Esophagus muscularis mucosa (tissue), 4 donors: ENCODE results near the gene DDX39B. TPM values are rescaled to one million over a fixed set of nuclear protein-coding genes. Genes with fewer than 3 reads are reported as not detected.

Source experiments
- DNase-seq: peaks from one replicate; pipeline ENCODE4 v3.0.0-alpha.2; 2017; ENCODE audit errors: extremely low spot score
- H3K27ac ChIP-seq, 4 donors: fragments of 200-600 bp; sonication (generic); replicated peaks in 1 of 4; 1 replicate in 3 of 4; 2 replicates in 1 of 4; pipeline ENCODE4 v1.5.1; 2016 to 2019; ENCODE audit warnings: mild to moderate bottlenecking in 1 of 4
- H3K27me3 ChIP-seq, 4 donors: fragments of 200-600 bp; sonication (generic); one replicate each; pipeline versions ENCODE4 v1.5.1 to v1.6.0; 2016 to 2019
- H3K36me3 ChIP-seq, 4 donors: fragments of 200-600 bp; sonication (generic); one replicate each; pipeline ENCODE4 v1.5.1; 2016 to 2019
- H3K4me1 ChIP-seq, 4 donors: fragments of 200-600 bp; sonication (generic); one replicate each; pipeline ENCODE4 v1.5.1; 2016 to 2019
- H3K4me3 ChIP-seq, 4 donors: fragments of 200-600 bp; sonication (generic); 1 replicate in 2 of 4; 2 replicates in 2 of 4; pipeline ENCODE4 v1.5.1; 2016 to 2019; ENCODE audit warnings: mild to moderate bottlenecking in 4 of 4, moderate library complexity in 1 of 4
- H3K9me3 ChIP-seq, 4 donors: fragments of 200-600 bp; sonication (generic); 1 replicate in 3 of 4; 2 replicates in 1 of 4; pipeline ENCODE4 v1.5.1; 2016 to 2019
- EP300 ChIP-seq: sonication (generic); formaldehyde crosslinking; IDR thresholded peaks from one replicate; pipeline ENCODE4 v1.6.1; 2017; ENCODE audit warnings: antibody characterized with exemption
- POLR2A ChIP-seq: fragments of 450-650 bp; IDR thresholded peaks from one replicate; pipeline ENCODE4 v1.6.1; 2017; ENCODE audit warnings: antibody characterized with exemption, moderate library complexity, mild to moderate bottlenecking, low read depth
- POLR2AphosphoS5 ChIP-seq, 2 donors: sonication (generic); formaldehyde crosslinking; IDR thresholded peaks; one replicate each; pipeline ENCODE4 v1.6.1; 2017; ENCODE audit warnings: antibody characterized with exemption in 2 of 2
- WGBS: methylation state at CpG from one replicate; pipeline ENCODE4 v1.1.5; 2018; 5-methylcytosine and 5-hydroxymethylcytosine counted together
- intact Hi-C: fragments of 100-400 bp; cut with DNase I; formaldehyde crosslinking; loops from one replicate; pipeline ENCODE4 v1.15.1; 2023
- total RNA-seq, 4 donors: library from RNA; depleted of rRNA; stranded (reverse); fragments of >200 nt; gene quantifications; one replicate each; pipeline versions ENCODE4 v1.1.0 to v1.2.1, GENCODE V29; 2016
- TF ChIP-seq, protein P1 (sequence below), 3 experiments: fragments of 200-600 bp in 2 of 3; fragments of 450-650 bp in 1 of 3; sonication (generic) in 2 of 3; IDR thresholded peaks; one replicate each; pipeline ENCODE4 v1.5.1; 2017 to 2019; ENCODE audit warnings: antibody characterized with exemption in 3 of 3, mild to moderate bottlenecking in 2 of 3, moderate library complexity in 1 of 3

Gene DDX39B
- total RNA-seq, 4 donors from 2014 or later = 186 to 257 (median 213) TPM

- 9% methylated on average over 11 of the region's 11 CpGs for WGBS
Measured at GRCh38 chr6:31546339-31546957, 4.6 kb upstream of the DDX39B start, which contains the start of gene ATP6V1G2. ATP6V1G2 (minus strand) TSS chr6:31546608; CDS start chr6:31546559, 49 bp downstream.

GRCh38 chr6:31545291-31545690 lies 3.5 kb upstream of the DDX39B start:
- Histone ChIP-seq H3K9me3 (no peaks in the 10 kb centered on the region), H3K27ac (no peak overlapping the region), H3K27me3 (no peaks in the 10 kb centered on the region), H3K36me3 (peaks cover 5 to 17% (median 10%) of the 10 kb centered on the region in 4 donors), H3K4me3 (no peak overlapping the region), H3K4me1 (peaks cover 25 to 56% (median 48%) of the 10 kb centered on the region in 4 donors)
- WGBS = 61% methylated on average over 7 of the region's 7 CpGs
- intact Hi-C loops = loop anchor here (5.0 kb wide), 1 partner anchor 37 kb away; the partner anchor contains the start of gene LTB
- no peak for TF ChIP-seq POLR2A
- TF ChIP-seq EP300 = no peak
- TF ChIP-seq, protein P1, sequence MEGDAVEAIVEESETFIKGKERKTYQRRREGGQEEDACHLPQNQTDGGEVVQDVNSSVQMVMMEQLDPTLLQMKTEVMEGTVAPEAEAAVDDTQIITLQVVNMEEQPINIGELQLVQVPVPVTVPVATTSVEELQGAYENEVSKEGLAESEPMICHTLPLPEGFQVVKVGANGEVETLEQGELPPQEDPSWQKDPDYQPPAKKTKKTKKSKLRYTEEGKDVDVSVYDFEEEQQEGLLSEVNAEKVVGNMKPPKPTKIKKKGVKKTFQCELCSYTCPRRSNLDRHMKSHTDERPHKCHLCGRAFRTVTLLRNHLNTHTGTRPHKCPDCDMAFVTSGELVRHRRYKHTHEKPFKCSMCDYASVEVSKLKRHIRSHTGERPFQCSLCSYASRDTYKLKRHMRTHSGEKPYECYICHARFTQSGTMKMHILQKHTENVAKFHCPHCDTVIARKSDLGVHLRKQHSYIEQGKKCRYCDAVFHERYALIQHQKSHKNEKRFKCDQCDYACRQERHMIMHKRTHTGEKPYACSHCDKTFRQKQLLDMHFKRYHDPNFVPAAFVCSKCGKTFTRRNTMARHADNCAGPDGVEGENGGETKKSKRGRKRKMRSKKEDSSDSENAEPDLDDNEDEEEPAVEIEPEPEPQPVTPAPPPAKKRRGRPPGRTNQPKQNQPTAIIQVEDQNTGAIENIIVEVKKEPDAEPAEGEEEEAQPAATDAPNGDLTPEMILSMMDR (IDR thresholded peaks at IDR 0.05) = no peak
- no peak for TF ChIP-seq POLR2AphosphoS5 (IDR thresholded peaks at IDR 0.05)
- no peak for DNase-seq

More at GRCh38 chr6:31546339-31546957, 4.6 kb upstream of the DDX39B start, which contains the start of gene ATP6V1G2:
- peak within 1 kb of the TSS; percentile 49 to 60 (median 54) for H3K4me3 ChIP-seq
- intact Hi-C loops = loop anchor here (1.0 to 5.0 kb wide), 2 partner anchors 36 to 52 kb away; partner anchors contain the start of gene LTB
- H3K27me3 ChIP-seq = no peaks in the 10 kb centered on the region
- peaks cover 9 to 26% (median 21%) of the 10 kb centered on the region in 4 donors for H3K36me3 ChIP-seq
- peaks cover 20 to 54% (median 48%) of the 10 kb centered on the region in 4 donors for H3K4me1 ChIP-seq
- TF ChIP-seq POLR2A = no peak
- TF ChIP-seq EP300 = no peak
- peak; percentile 29 to 77 for TF ChIP-seq POLR2AphosphoS5 (IDR thresholded peaks at IDR 0.05)
- TF ChIP-seq, protein P1 (IDR thresholded peaks at IDR 0.05) = peak; percentile 96 to 99 (median 99)
- peak; percentile 98 for DNase-seq
- peak within 1 kb of the TSS; percentile 82 to 86 (median 84) for H3K27ac ChIP-seq
- H3K9me3 ChIP-seq = no peaks in the 10 kb centered on the region

DNA sequence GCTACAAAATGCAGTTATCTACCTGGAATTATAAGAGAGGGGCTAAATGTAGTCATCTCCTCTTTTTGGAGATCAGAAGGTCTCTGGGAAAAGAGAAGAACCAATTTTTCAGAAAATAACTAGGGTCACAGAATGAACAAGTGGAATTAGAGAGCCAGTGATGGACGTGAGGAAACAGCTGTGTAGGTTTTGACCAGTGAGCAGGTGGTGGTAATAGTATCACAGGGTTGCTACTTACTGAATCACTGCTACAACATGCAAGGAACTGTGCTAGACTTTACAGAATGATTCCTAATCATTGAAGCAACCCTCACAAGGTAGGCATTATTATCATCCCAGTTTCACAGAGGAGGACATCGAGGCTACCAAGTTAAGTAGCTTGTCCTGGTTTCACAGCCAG lies 2.9 kb upstream of the DDX39B start:
- TF ChIP-seq POLR2A = no peak
- no peak for TF ChIP-seq EP300
- TF ChIP-seq, protein P1 (IDR thresholded peaks at IDR 0.05) = no peak
- no peak for TF ChIP-seq POLR2AphosphoS5 (IDR thresholded peaks at IDR 0.05)
- H3K4me3 ChIP-seq = no peak overlapping the region
- H3K4me1 ChIP-seq = peaks cover 31 to 58% (median 52%) of the 10 kb centered on the region in 4 donors
- H3K9me3 ChIP-seq = no peaks in the 10 kb centered on the region
- DNase-seq = no peak
- 58% methylated on average over 2 of the region's 2 CpGs for WGBS
- intact Hi-C loops = loop anchor here (5.0 kb wide), 2 partner anchors 38 to 47 kb away; partner anchors contain the start of genes LTB and MICB
- peaks cover 4 to 17% (median 14%) of the 10 kb centered on the region in 4 donors for H3K36me3 ChIP-seq
- H3K27ac ChIP-seq = no peak overlapping the region
- no peaks in the 10 kb centered on the region for H3K27me3 ChIP-seq

- Histone ChIP-seq H3K27ac (peak overlapping the region in 2 of 4 donors; percentile 86 to 91), H3K4me3 (no peak overlapping the region), H3K9me3 (no peaks in the 10 kb centered on the region), H3K27me3 (no peaks in the 10 kb centered on the region), H3K36me3 (peaks cover 11 to 18% (median 17%) of the 10 kb centered on the region in 4 donors), H3K4me1 (peaks cover 41 to 60% (median 53%) of the 10 kb centered on the region in 4 donors)
- intact Hi-C loops = loop anchor here (5.0 kb wide), 1 partner anchor 46 kb away; the partner anchor contains the start of gene MICB
- TF ChIP-seq EP300 = no peak
- TF ChIP-seq, protein P1 (IDR thresholded peaks at IDR 0.05) = no peak
- TF ChIP-seq POLR2A = no peak
- TF ChIP-seq POLR2AphosphoS5 (IDR thresholded peaks at IDR 0.05) = no peak
- 95% methylated on average over 6 of the region's 6 CpGs for WGBS
- no peak for DNase-seq
Measured at GRCh38 chr6:31543639-31544038, 1.8 kb upstream of the DDX39B start.
